ENCODE data around the gene CPN1. TPM values are rescaled to one million over a fixed set of nuclear protein-coding genes. Genes with fewer than 3 reads are reported as not detected.
A peak's percentile ranks its signal among the peaks of the same experiment; 100 is the strongest.

Gene CPN1
- total and polyA plus RNA-seq, 10 of the 15 experiments (the other 5 are each of a cell fraction or from before 2014, with no cell fraction given), result 0.03 to 0.10 TPM; not detected in 8

DNA sequence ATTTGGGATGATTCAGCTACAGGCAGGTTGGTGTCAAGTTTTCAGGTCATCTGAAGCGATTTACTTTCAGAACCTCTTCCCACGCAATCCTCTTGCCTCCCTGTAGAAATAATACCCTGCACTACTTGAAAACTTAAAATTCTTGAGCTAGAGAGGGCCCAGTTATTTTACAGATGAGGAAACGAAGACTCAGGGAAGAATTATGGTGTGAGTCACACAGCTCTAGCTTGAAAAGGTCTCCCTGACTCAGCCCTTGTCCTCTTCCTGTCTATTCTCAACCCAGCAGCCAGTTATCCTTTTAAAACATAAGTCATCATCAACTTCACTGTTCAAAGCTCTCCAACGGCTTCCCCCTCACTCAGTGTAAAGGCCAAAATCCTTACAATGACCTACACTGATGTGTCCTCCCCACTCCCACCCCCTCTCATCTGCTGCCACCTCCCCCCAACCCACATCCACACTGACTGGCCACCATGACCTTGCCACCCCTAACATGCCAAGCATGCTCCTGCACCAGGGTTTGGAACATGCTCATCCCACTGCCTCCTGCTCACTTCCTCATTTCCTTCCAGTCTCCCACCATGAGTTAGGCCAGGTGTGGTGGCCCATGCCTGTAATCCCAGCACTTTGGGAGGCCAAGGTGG is 75.3 kb downstream of the CPN1 start (continued):
- 0 out of 2 replicates have a peak, but pooled peaks have one; percentile 19 for TF ChIP-seq RUNX3 (IDR thresholded peaks at IDR 0.05; ENCODE audit: low read length)
- TF ChIP-seq RAD21 (IDR thresholded peaks at IDR 0.05; ENCODE audit: insufficient read depth, low read depth, low read length), result no peak
- no peak for TF ChIP-seq TARDBP (IDR thresholded peaks at IDR 0.05; ENCODE audit: borderline replicate concordance)
- TF ChIP-seq EGR1 (IDR thresholded peaks at IDR 0.05; ENCODE audit: borderline replicate concordance in 1 of 2, low read depth in 2 of 2, low read length in 2 of 2), result peak in 1 of 2 experiments; percentile 63; a peak in 1 of 3 replicates
- TF ChIP-seq, protein P1, sequence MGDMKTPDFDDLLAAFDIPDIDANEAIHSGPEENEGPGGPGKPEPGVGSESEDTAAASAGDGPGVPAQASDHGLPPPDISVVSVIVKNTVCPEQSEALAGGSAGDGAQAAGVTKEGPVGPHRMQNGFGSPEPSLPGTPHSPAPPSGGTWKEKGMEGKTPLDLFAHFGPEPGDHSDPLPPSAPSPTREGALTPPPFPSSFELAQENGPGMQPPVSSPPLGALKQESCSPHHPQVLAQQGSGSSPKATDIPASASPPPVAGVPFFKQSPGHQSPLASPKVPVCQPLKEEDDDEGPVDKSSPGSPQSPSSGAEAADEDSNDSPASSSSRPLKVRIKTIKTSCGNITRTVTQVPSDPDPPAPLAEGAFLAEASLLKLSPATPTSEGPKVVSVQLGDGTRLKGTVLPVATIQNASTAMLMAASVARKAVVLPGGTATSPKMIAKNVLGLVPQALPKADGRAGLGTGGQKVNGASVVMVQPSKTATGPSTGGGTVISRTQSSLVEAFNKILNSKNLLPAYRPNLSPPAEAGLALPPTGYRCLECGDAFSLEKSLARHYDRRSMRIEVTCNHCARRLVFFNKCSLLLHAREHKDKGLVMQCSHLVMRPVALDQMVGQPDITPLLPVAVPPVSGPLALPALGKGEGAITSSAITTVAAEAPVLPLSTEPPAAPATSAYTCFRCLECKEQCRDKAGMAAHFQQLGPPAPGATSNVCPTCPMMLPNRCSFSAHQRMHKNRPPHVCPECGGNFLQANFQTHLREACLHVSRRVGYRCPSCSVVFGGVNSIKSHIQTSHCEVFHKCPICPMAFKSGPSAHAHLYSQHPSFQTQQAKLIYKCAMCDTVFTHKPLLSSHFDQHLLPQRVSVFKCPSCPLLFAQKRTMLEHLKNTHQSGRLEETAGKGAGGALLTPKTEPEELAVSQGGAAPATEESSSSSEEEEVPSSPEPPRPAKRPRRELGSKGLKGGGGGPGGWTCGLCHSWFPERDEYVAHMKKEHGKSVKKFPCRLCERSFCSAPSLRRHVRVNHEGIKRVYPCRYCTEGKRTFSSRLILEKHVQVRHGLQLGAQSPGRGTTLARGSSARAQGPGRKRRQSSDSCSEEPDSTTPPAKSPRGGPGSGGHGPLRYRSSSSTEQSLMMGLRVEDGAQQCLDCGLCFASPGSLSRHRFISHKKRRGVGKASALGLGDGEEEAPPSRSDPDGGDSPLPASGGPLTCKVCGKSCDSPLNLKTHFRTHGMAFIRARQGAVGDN (IDR thresholded peaks at IDR 0.05), result no peak
- 0 out of 2 replicates have a peak, but pooled peaks have one; percentile 0 for TF ChIP-seq RAD51 (IDR thresholded peaks at IDR 0.05)
- TF ChIP-seq SIX5 (IDR thresholded peaks at IDR 0.05; ENCODE audit: low read depth, low read length, severe bottlenecking), result no peak
- TF ChIP-seq CHD2 (IDR thresholded peaks at IDR 0.05; ENCODE audit: borderline replicate concordance, low read depth, low read length), result no peak
- TF ChIP-seq ATF2 (IDR thresholded peaks at IDR 0.05; ENCODE audit: low read length), result no peak
- no peak for TF ChIP-seq MYB (IDR thresholded peaks at IDR 0.05; ENCODE audit: borderline replicate concordance, low read depth, low read length)
- TF ChIP-seq, protein P2, sequence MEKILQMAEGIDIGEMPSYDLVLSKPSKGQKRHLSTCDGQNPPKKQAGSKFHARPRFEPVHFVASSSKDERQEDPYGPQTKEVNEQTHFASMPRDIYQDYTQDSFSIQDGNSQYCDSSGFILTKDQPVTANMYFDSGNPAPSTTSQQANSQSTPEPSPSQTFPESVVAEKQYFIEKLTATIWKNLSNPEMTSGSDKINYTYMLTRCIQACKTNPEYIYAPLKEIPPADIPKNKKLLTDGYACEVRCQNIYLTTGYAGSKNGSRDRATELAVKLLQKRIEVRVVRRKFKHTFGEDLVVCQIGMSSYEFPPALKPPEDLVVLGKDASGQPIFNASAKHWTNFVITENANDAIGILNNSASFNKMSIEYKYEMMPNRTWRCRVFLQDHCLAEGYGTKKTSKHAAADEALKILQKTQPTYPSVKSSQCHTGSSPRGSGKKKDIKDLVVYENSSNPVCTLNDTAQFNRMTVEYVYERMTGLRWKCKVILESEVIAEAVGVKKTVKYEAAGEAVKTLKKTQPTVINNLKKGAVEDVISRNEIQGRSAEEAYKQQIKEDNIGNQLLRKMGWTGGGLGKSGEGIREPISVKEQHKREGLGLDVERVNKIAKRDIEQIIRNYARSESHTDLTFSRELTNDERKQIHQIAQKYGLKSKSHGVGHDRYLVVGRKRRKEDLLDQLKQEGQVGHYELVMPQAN (conservative IDR thresholded peaks at IDR 0.05), result no peak
- TF ChIP-seq EZH2 (IDR thresholded peaks at IDR 0.05; ENCODE audit: borderline replicate concordance, control insufficient read depth, low read depth, low read length), result no peak
- peak; percentile 65; the same call in 1 of the 2 replicates for TF ChIP-seq EED (IDR thresholded peaks at IDR 0.05; ENCODE audit: low read depth)
- TF ChIP-seq WRNIP1 (IDR thresholded peaks at IDR 0.05; ENCODE audit: borderline replicate concordance, low read depth, low read length), result 0 out of 2 replicates have a peak, but pooled peaks have one; percentile 69
- no peak for TF ChIP-seq KAT2A (conservative IDR thresholded peaks at IDR 0.05; ENCODE audit: control insufficient read depth, low read depth, low read length)
- no peak for TF ChIP-seq ZBED1 (IDR thresholded peaks at IDR 0.05; ENCODE audit: borderline replicate concordance)
- no peak for TF ChIP-seq BRCA1 (IDR thresholded peaks at IDR 0.05; ENCODE audit: low read depth, low read length)
- no peak for TF ChIP-seq ZNF217 (IDR thresholded peaks at IDR 0.05)
- TF ChIP-seq ZBTB4 (CRISPR knock-in tag; IDR thresholded peaks at IDR 0.05), result no peak

Data from GM12878 (cell line).